ENCODE measurements around the gene RSL1D1.
"Not testable (repeated sequence)": the region's sequence is repeated elsewhere in the genome, so short reads cannot be mapped to it uniquely, and the experiment has no call there.

RSL1D1 gene

GRCh38 chr16:11843861-11844260 is 7.5 kb downstream of the RSL1D1 start:
- DNase-seq (ENCODE audit: low spot score), result no peak

GRCh38 chr16:11843206-11843605 is 8.1 kb downstream of the RSL1D1 start:
- no peak for DNase-seq (ENCODE audit: low spot score)

- no peak for DNase-seq (ENCODE audit: low spot score)
These were observed 10.3 kb downstream of the RSL1D1 start for GRCh38 chr16:11841026-11841425.

- DNase-seq (ENCODE audit: low spot score), result no peak
These were observed 14.6 kb downstream of the RSL1D1 start for GRCh38 chr16:11836650-11837244.

- DNase-seq (ENCODE audit: low spot score), result no peak
These were observed 15.3 kb downstream of the RSL1D1 start for GRCh38 chr16:11835891-11836649.

GRCh38 chr16:11835309-11835708 is 16.0 kb downstream of the RSL1D1 start:
- DNase-seq (ENCODE audit: low spot score), result no peak

- no peak for DNase-seq (ENCODE audit: low spot score)
These were observed 17.2 kb downstream of the RSL1D1 start for GRCh38 chr16:11833951-11834695.

GRCh38 chr16:11828696-11829095 is 22.6 kb downstream of the RSL1D1 start:
- no peak for DNase-seq (ENCODE audit: low spot score)

GRCh38 chr16:11825520-11826165 is 25.7 kb downstream of the RSL1D1 start:
- not testable (repeated sequence) for DNase-seq (ENCODE audit: low spot score)

GRCh38 chr16:11824362-11824761 is 27.0 kb downstream of the RSL1D1 start:
- no peak for DNase-seq (ENCODE audit: low spot score)

- DNase-seq (ENCODE audit: low spot score), result not testable (repeated sequence)
These were observed 27.7 kb downstream of the RSL1D1 start for GRCh38 chr16:11823645-11824044.

GRCh38 chr16:11819798-11820197 is 31.5 kb downstream of the RSL1D1 start:
- DNase-seq (ENCODE audit: low spot score), result no peak

- DNase-seq (ENCODE audit: low spot score), result not testable (repeated sequence)
These were observed 32.4 kb downstream of the RSL1D1 start for GRCh38 chr16:11818970-11819369.

GRCh38 chr16:11816123-11816522 is 35.2 kb downstream of the RSL1D1 start:
- no peak for DNase-seq (ENCODE audit: low spot score)

GRCh38 chr16:11814800-11815199 is 36.5 kb downstream of the RSL1D1 start:
- DNase-seq (ENCODE audit: low spot score), result not testable (repeated sequence)

- no peak for DNase-seq (ENCODE audit: low spot score)
These were observed 44.6 kb downstream of the RSL1D1 start for GRCh38 chr16:11806721-11807120.

GRCh38 chr16:11805556-11805955 is 45.8 kb downstream of the RSL1D1 start:
- no peak for DNase-seq (ENCODE audit: low spot score)

- DNase-seq (ENCODE audit: low spot score), result no peak
These were observed 49.8 kb downstream of the RSL1D1 start for GRCh38 chr16:11801481-11802021.

- no peak for DNase-seq (ENCODE audit: low spot score)
These were observed 51.0 kb downstream of the RSL1D1 start for GRCh38 chr16:11800382-11800718.

GRCh38 chr16:11799509-11800381 is 51.6 kb downstream of the RSL1D1 start:
- DNase-seq (ENCODE audit: low spot score), result no peak

- no peak for DNase-seq (ENCODE audit: low spot score)
These were observed 52.3 kb downstream of the RSL1D1 start for GRCh38 chr16:11799017-11799381.

- DNase-seq (ENCODE audit: low spot score), result no peak
These were observed 53.4 kb downstream of the RSL1D1 start for GRCh38 chr16:11797957-11798299.
